SK-N-SH (cell line): ENCODE measurements around the gene ST3GAL2.

Experiments used
- RFX5 ChIP-seq: IDR thresholded peaks from 2 replicates; pipeline ENCODE4 v1.6.1; 2012; ENCODE audit warnings: mild to moderate bottlenecking, improper control_type of control experiment, low read length
- SMC3 ChIP-seq: IDR thresholded peaks from 2 replicates; pipeline ENCODE4 v1.6.1; 2012; ENCODE audit warnings: low read depth, low read length, improper control_type of control experiment
- TAF1 ChIP-seq: IDR thresholded peaks from 2 replicates; pipeline ENCODE4 v1.6.1; 2012; ENCODE audit warnings: low read depth, mild to moderate bottlenecking, low read length, moderate library complexity, borderline replicate concordance
- YY1 ChIP-seq: IDR thresholded peaks from 2 replicates; pipeline ENCODE4 v1.4.0; 2012; ENCODE audit warnings: low read depth, mild to moderate bottlenecking
- TF ChIP-seq, protein P1 (sequence below): IDR thresholded peaks from 2 replicates; pipeline ENCODE4 v1.4.0; 2012; ENCODE audit warnings: low read depth
- TF ChIP-seq, protein P2 (sequence below): fragments of 200-600 bp; sonication (generic); IDR thresholded peaks from 2 replicates; pipeline ENCODE4 v1.6.1; 2017; ENCODE audit warnings: antibody characterized with exemption, mild to moderate bottlenecking, moderate library complexity

DNA sequence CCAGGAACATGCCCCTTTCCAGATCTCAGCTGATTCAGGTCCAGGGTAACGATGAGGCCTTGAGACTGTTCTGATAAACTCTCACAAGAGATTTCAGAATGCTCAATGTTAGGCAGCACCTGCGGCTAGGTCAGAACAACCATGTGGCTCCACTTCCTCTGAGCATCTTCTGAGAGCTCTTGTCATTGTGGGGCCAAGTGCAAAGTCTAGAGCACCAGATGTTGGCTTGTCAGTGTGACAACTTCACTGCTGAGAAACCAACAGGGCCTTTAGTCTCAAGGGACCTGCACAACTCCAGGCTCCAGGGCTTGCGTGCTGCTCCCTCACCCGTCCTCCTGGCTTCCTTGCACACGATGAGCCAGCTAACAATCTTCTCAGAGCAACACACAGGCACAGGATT lies 44.5 kb upstream of the ST3GAL2 start:
- TF ChIP-seq RFX5 (no peak), SMC3 (no peak), YY1 (no peak), TAF1 (no peak)
- TF ChIP-seq, protein P1, sequence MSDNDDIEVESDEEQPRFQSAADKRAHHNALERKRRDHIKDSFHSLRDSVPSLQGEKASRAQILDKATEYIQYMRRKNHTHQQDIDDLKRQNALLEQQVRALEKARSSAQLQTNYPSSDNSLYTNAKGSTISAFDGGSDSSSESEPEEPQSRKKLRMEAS: no peak
- TF ChIP-seq, protein P2, sequence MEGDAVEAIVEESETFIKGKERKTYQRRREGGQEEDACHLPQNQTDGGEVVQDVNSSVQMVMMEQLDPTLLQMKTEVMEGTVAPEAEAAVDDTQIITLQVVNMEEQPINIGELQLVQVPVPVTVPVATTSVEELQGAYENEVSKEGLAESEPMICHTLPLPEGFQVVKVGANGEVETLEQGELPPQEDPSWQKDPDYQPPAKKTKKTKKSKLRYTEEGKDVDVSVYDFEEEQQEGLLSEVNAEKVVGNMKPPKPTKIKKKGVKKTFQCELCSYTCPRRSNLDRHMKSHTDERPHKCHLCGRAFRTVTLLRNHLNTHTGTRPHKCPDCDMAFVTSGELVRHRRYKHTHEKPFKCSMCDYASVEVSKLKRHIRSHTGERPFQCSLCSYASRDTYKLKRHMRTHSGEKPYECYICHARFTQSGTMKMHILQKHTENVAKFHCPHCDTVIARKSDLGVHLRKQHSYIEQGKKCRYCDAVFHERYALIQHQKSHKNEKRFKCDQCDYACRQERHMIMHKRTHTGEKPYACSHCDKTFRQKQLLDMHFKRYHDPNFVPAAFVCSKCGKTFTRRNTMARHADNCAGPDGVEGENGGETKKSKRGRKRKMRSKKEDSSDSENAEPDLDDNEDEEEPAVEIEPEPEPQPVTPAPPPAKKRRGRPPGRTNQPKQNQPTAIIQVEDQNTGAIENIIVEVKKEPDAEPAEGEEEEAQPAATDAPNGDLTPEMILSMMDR: no peak
